GM19099 (cell line): Measurements from ENCODE around the gene C1orf21.

ENCODE experiments used
- POLR2A ChIP-seq: IDR thresholded peaks from 3 replicates; pipeline ENCODE4 v1.6.1; 2011; ENCODE audit warnings: low read depth; ENCODE audit not compliant: insufficient read length; ENCODE audit errors: extremely low read depth

The C1orf21 gene

GRCh38 chr1:184596950-184597645, 210.3 kb downstream of the C1orf21 start:
- TF ChIP-seq POLR2A: no peak

GRCh38 chr1:184597650-184598357, 211.0 kb downstream of the C1orf21 start:
- no peak for TF ChIP-seq POLR2A

GRCh38 chr1:184598403-184599193, 211.8 kb downstream of the C1orf21 start:
- TF ChIP-seq POLR2A: no peak

GRCh38 chr1:184604152-184604900, 217.5 kb downstream of the C1orf21 start:
- no peak for TF ChIP-seq POLR2A

GRCh38 chr1:184605941-184606340, 219.1 kb downstream of the C1orf21 start:
- TF ChIP-seq POLR2A: no peak

- TF ChIP-seq POLR2A: no peak
Measured at GRCh38 chr1:184606786-184607185, 220.0 kb downstream of the C1orf21 start.

- TF ChIP-seq POLR2A: no peak
Measured at GRCh38 chr1:184608581-184608980, 221.8 kb downstream of the C1orf21 start.

DNA sequence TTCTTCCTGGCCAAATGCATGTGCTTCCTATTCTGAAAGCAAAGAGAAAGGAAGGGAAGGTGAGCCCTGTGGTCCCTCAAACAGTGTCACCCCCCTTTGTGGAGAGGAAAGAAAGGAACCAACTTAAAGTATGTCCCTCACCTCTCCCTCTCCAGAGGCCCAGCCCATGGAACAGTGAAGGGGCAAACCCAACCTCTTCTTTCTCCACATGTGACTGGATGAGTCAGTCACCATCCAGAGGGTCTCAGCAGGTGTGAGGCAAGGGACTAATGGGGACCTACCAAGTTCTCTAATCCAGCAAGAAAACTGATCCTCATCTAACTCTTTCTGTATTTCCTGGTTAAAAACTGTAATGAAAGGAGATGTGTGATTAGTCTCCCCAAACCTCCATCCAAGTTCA, 222.2 kb downstream of the C1orf21 start:
- TF ChIP-seq POLR2A: no peak

DNA sequence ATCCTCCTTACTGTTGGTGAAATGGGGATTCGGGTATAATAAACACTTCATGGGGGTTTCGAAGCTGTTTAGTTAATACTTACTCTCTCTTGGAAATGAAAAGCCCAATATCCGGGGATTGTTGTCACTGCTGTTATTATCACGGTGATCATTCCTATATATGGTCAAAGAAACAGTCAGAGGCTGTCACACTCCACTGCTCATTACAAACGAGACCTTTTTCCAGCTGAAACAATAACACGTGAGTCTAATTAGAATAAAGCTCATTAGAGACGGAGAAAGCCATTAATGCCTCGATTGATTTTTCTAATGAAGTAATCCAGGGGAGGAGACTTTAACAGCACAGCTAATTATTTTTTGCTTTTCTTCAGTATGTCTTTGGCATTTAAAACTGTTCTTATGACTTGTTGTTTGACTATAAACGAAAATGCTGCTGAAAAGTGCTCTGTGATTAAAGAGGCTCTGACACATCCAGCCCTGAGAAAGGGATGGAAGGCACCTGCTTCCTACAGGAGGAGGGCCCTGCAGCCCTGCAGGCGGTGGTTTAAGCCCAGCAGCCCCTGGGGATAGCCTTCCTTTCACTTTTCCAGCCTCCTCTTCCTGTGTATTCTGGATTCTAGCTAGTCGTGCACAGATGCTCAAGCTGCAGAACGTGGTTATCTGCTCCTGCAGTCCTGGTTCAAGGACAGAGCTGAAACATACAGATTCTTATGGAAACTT, 224.2 kb downstream of the C1orf21 start:
- TF ChIP-seq POLR2A: no peak

- no peak for TF ChIP-seq POLR2A
Measured at GRCh38 chr1:184614667-184615066, 227.8 kb downstream of the C1orf21 start.

- no peak for TF ChIP-seq POLR2A
Measured at GRCh38 chr1:184615301-184615700, 228.5 kb downstream of the C1orf21 start.

- TF ChIP-seq POLR2A: no peak
Measured at GRCh38 chr1:184616504-184616903, 229.7 kb downstream of the C1orf21 start.

DNA sequence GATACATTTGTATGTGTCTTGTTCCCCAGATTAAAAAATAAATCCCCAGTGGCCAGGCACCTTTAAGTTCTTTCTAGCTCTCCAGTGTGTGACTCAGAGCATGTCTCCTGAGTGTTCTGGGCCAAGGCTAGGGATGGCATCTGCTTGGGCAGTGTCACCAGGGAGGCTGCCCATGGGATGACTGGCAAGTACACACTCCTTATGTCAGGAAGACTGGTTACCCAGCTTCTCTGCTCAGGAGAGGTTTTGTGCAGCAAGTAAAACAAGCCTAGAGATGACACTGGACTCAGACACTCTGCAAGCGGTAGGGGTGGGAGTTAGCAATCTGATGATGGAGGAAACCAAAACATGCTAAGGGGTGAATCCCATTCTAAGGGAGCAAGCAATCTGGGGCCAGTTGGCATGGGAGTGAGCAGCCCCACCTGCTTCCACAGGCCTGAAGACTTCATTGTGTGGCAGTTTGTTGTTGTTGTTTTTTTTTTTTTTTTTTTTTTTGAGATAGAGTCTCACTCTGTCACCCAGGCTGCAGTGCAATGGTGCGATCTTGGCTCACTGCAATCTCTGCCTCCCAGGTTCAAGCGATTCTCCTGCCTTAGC, 230.7 kb downstream of the C1orf21 start:
- no peak for TF ChIP-seq POLR2A

DNA sequence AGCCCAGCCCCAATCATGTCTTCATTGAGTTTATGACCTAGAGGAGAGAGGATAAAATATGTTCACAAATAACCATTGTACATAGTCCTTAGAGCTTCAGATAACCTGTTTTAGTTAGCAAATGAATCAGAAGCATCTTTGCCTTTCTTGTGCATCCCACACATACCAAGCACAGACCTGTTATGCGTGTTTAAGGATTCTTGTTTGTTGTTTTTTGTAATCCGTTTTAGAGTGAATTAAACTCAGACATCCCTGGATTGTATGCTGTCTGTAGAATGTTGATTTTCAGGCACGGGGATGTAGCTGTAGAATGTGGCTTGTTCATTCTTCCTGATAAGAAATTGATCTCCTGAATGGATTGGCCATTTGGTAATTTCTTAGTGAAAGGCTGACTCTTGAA, 232.0 kb downstream of the C1orf21 start:
- TF ChIP-seq POLR2A: no peak
